Bone marrow (tissue), 2 donors: ENCODE data around the gene STS.

Experiments
- DNase-seq, 2 donors: peaks; one replicate each; lab custom pipeline; 2025; lab: John Stamatoyannopoulos, UW

Gene STS, protein sequence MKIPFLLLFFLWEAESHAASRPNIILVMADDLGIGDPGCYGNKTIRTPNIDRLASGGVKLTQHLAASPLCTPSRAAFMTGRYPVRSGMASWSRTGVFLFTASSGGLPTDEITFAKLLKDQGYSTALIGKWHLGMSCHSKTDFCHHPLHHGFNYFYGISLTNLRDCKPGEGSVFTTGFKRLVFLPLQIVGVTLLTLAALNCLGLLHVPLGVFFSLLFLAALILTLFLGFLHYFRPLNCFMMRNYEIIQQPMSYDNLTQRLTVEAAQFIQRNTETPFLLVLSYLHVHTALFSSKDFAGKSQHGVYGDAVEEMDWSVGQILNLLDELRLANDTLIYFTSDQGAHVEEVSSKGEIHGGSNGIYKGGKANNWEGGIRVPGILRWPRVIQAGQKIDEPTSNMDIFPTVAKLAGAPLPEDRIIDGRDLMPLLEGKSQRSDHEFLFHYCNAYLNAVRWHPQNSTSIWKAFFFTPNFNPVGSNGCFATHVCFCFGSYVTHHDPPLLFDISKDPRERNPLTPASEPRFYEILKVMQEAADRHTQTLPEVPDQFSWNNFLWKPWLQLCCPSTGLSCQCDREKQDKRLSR

GRCh38 chrX:7147413-7147977, at the start of gene STS:
STS (plus strand) TSS chrX:7147712; CDS start chrX:7253200, 105,488 bp downstream.
- peak in 1 of 2 donors; percentile 12 for DNase-seq

- DNase-seq, result no peak
Measured at GRCh38 chrX:7100022-7100421, 47.5 kb upstream of the STS start.

DNA sequence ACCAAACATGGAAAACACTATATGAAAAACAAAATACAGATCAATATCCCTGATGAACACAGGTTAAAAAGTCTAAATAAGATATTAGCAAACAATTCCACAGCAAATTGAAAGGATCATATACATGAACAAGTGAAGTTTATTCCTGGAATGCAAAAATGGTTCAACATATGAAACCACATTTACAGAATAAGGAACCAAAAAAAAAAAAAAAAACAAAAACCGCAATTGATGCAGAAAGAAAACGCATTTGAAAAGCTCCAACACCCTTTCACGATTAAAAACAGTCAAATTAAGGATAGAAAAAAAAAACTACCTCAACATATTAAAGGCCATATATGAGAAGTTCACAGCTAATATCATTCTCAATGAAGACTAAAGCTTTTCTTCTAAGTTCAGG, 45.4 kb upstream of the STS start:
- no peak for DNase-seq

DNA sequence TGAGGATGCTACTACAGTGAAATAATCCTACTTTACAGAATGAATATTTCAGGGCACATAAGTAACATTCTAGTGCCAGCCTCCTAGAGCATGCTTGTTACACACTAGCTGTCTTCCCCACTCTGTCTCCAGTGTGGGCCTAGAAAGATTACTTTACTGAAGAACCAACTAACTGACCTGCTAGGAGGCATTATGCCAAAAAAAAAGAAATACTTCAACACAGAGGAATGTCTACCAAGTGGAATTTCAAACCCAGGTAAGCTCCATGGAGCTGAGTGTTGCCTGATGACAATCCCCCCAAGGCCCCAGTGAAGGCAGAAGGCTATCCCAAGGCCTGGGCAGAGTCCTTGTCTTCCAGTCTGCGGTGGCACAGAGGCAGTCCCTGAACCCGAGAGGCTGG, 40.9 kb upstream of the STS start:
- no peak for DNase-seq

GRCh38 chrX:7108030-7108429, 39.5 kb upstream of the STS start:
- no peak for DNase-seq

DNA sequence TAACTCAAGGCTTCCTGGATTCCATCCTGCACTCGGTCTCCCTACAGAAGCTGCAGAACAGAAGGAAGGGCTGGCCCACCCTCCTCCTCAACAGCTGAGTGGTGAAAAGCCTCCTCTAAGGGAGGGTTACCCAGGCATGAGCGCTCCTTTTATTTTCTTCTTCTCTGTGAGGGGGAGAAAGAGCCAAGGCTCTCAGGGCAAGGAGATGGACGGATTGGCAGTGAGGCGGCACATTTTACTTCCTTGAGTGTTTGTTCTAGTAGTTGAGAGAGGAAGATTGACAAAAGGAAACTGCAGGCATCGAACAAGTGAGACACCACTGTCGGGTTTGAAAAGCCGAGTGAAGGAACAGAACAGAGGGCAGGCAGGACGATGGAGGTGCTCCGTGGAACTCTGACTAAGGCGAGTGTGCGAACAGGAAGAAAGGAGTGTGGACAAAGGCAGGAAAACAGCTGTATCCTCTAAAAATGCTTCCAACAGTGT, 38.4 kb upstream of the STS start:
- peak in 1 of 2 donors; percentile 7 for DNase-seq

- DNase-seq, result no peak
Measured at GRCh38 chrX:7109838-7110793, 37.4 kb upstream of the STS start.

GRCh38 chrX:7110821-7111276, 36.7 kb upstream of the STS start:
- DNase-seq, result no peak

- DNase-seq, result no peak
Measured at GRCh38 chrX:7111518-7111917, 36.0 kb upstream of the STS start.

DNA sequence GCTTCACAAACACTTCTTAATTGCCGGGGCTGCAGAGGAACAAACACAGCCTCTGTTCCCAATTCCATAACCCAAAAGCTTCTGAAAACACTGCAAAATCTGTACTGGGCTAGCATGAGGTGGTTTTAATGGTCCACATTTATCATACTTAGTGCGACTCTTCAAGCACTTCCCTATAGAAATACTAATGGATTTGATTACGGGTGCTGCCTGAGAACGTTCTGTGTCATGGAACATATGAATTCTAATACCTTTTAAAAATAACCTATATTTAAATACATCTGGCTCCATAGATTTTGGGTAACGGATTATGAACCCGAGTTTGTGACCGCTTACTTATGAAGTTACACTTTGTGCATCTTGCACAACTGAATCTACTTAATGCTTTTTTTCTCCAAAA, 35.4 kb upstream of the STS start:
- no peak for DNase-seq

- DNase-seq, result no peak
Measured at GRCh38 chrX:7115557-7115956, 32.0 kb upstream of the STS start.

DNA sequence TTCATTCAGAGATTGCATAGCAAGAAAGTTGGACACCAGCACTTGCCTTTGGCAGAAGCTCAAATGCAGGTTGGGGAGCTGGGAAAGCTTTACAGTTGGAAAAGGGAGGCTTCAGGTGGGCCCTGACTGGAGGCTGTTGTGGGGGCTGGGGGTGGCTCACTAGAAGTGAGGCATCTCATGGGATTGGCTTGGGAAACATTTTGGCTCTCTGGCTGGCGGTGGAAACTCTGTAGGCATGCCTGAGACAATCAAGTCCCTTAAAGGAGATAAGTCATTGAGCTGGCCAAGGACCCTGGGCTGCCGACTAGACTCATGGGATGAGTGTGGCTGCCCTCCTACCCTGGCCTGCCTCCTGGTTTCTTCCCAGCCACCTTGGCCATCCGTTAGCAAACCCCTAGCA, 31.4 kb upstream of the STS start:
- DNase-seq, result no peak

GRCh38 chrX:7117587-7117986, 29.9 kb upstream of the STS start:
- DNase-seq, result no peak

- DNase-seq, result no peak
Measured at GRCh38 chrX:7119950-7120877, 27.3 kb upstream of the STS start.

DNA sequence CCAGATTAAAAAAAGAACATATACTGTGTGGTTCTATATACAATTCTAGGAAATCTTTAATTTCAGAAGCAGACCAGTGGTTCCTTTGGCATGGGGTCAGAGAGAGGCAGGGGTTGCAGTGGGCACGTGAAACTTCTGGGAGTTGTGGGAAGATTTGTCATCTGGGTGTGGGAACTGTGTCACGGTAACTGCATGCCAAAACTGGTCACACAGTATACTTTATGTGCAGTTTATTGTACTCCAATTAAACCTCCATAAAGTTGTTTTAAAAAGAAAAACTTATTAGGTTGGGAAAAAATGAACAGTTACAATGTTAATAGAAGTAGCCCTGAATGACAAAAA, 26.7 kb upstream of the STS start:
- DNase-seq, result no peak

GRCh38 chrX:7127056-7127455, 20.5 kb upstream of the STS start:
- no peak for DNase-seq

DNA sequence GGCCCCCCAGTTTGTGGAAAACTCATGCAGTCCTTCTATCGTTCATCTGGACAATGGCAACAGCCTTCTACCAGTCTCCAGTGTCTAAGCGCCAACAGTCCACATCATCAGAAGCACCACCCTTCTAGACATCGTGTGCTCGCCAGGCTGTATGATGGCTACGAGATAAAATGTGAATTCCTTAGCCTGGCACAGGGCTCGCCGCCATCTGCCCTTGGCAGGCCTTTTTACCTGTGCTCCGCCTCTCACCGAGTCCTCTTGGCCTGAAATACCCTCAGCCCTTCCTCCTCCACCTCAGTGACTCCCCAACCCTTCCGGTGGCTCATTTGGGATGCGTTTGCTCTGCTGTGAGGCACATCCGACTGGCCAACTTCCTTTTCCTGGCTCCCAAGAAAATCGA, 15.9 kb upstream of the STS start:
- no peak for DNase-seq

GRCh38 chrX:7132335-7133049, 15.0 kb upstream of the STS start:
- no peak for DNase-seq

- no peak for DNase-seq
Measured at GRCh38 chrX:7133050-7133440, 14.5 kb upstream of the STS start.

GRCh38 chrX:7134981-7135380, 12.5 kb upstream of the STS start:
- DNase-seq, result no peak
